ENCODE measurements around the gene PATJ. TPM values are rescaled to one million over a fixed set of nuclear protein-coding genes. Genes with fewer than 3 reads are reported as not detected.

The PATJ gene
- total and polyA plus RNA-seq, 2 of the 13 experiments (the other 11 are each of a cell fraction or from before 2014, with no cell fraction given): 6.2 to 16.8 TPM

DNA sequence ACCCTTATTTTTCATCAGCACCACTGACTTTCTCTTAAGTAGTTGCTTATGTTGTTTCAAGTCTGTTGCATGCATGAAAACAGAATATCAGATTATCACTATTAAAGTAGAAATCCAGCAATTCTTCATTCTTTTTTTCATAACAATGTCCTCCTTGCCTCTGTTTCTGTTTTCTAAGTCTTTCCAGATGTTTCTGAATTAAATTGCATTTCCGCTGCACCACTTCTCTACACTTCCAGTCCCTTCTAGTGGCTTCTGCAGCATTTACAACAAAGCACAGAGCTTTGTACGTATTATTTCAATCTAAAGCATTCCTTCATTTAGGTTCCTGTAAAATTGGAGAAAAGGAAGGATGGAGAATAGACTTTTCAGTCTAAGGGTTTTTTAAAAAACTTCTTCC, 42.4 kb downstream of the PATJ start:
- peaks cover 3 to 19% of the 10 kb centered on the region in 2 experiments; a peak in 4 of 5 replicates for H3K36me3 ChIP-seq (replicated peaks in 1 of 2; ENCODE audit: control insufficient read depth in 1 of 2, insufficient read depth in 2 of 2, low read length in 2 of 2)
- FAIRE-seq: no peak
- H3K79me2 ChIP-seq (ENCODE audit: insufficient read depth, low read length): no peaks in the 10 kb centered on the region
- no peak overlapping the region for H3K4me3 ChIP-seq (replicated peaks in 1 of 3; ENCODE audit: insufficient read depth in 1 of 3, low read depth in 2 of 3, low read length in 3 of 3)
- POLR2A ChIA-PET: no interaction called here
- no TSS peak for BruUV-seq (replicated peaks)
- no peak overlapping the region for H3K9ac ChIP-seq (ENCODE audit: insufficient read depth, low read depth, low read length)
- 96% methylated on average over 2 of the region's 2 CpGs for WGBS (ENCODE audit: low lambda C conversion rate)
- in situ Hi-C loops (cut with HindIII; ENCODE audit: extremely low pct_ligation_motif_present, low pct_unique_long_range_greater_than_20kb): no loop called here
- CTCF ChIA-PET (ENCODE audit: low intra/inter-chr PET ratio, low total read pairs): no interaction called here
- ATAC-seq: no peak
- no peaks in the 10 kb centered on the region for H4K20me1 ChIP-seq (ENCODE audit: insufficient read depth, low read length)
- H3K27ac ChIP-seq (ENCODE audit: extremely low read length, insufficient read depth, low read length): no peak overlapping the region
- H3K4me2 ChIP-seq (ENCODE audit: low read depth, low read length): no peak overlapping the region
- H3K9me3 ChIP-seq (ENCODE audit: low read length): no peaks in the 10 kb centered on the region
- TF ChIP-seq ZNF780A (CRISPR knock-in tag; IDR thresholded peaks at IDR 0.05): no peak
- TF ChIP-seq ZFP36 (IDR thresholded peaks at IDR 0.05; ENCODE audit: borderline replicate concordance, low read depth, low read length, partially characterized antibody): no peak
- TF ChIP-seq, protein P1, sequence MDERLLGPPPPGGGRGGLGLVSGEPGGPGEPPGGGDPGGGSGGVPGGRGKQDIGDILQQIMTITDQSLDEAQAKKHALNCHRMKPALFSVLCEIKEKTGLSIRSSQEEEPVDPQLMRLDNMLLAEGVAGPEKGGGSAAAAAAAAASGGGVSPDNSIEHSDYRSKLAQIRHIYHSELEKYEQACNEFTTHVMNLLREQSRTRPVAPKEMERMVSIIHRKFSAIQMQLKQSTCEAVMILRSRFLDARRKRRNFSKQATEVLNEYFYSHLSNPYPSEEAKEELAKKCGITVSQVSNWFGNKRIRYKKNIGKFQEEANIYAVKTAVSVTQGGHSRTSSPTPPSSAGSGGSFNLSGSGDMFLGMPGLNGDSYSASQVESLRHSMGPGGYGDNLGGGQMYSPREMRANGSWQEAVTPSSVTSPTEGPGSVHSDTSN (CRISPR knock-in tag; IDR thresholded peaks at IDR 0.05): no peak
- TF ChIP-seq, protein P2, sequence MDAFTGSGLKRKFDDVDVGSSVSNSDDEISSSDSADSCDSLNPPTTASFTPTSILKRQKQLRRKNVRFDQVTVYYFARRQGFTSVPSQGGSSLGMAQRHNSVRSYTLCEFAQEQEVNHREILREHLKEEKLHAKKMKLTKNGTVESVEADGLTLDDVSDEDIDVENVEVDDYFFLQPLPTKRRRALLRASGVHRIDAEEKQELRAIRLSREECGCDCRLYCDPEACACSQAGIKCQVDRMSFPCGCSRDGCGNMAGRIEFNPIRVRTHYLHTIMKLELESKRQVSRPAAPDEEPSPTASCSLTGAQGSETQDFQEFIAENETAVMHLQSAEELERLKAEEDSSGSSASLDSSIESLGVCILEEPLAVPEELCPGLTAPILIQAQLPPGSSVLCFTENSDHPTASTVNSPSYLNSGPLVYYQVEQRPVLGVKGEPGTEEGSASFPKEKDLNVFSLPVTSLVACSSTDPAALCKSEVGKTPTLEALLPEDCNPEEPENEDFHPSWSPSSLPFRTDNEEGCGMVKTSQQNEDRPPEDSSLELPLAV (CRISPR knock-in tag; conservative IDR thresholded peaks at IDR 0.05; ENCODE audit: low read depth): no peak
- TF ChIP-seq, protein P3, sequence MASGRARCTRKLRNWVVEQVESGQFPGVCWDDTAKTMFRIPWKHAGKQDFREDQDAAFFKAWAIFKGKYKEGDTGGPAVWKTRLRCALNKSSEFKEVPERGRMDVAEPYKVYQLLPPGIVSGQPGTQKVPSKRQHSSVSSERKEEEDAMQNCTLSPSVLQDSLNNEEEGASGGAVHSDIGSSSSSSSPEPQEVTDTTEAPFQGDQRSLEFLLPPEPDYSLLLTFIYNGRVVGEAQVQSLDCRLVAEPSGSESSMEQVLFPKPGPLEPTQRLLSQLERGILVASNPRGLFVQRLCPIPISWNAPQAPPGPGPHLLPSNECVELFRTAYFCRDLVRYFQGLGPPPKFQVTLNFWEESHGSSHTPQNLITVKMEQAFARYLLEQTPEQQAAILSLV (CRISPR knock-in tag; IDR thresholded peaks at IDR 0.05; ENCODE audit: borderline replicate concordance): no peak
- TF ChIP-seq FOXO1 (CRISPR knock-in tag; IDR thresholded peaks at IDR 0.05): no peak
- TF ChIP-seq ATM (IDR thresholded peaks at IDR 0.05; ENCODE audit: borderline replicate concordance): no peak
- TF ChIP-seq, protein P4, sequence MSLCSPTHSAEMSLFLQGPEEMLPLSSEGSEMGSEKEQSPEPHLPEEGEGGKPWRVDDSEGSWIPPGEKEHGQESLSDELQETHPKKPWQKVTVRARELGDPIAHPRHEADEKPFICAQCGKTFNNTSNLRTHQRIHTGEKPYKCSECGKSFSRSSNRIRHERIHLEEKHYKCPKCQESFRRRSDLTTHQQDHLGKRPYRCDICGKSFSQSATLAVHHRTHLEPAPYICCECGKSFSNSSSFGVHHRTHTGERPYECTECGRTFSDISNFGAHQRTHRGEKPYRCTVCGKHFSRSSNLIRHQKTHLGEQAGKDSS (CRISPR knock-in tag; IDR thresholded peaks at IDR 0.05; ENCODE audit: borderline replicate concordance, low read depth): no peak
- TF ChIP-seq NFIB (CRISPR knock-in tag; IDR thresholded peaks at IDR 0.05; ENCODE audit: borderline replicate concordance): no peak
- no peak for TF ChIP-seq ATF1 (CRISPR knock-in tag; IDR thresholded peaks at IDR 0.05)
- no peak for TF ChIP-seq KDM5A (IDR thresholded peaks at IDR 0.05; ENCODE audit: borderline replicate concordance, low read length)
- TF ChIP-seq, protein P5, sequence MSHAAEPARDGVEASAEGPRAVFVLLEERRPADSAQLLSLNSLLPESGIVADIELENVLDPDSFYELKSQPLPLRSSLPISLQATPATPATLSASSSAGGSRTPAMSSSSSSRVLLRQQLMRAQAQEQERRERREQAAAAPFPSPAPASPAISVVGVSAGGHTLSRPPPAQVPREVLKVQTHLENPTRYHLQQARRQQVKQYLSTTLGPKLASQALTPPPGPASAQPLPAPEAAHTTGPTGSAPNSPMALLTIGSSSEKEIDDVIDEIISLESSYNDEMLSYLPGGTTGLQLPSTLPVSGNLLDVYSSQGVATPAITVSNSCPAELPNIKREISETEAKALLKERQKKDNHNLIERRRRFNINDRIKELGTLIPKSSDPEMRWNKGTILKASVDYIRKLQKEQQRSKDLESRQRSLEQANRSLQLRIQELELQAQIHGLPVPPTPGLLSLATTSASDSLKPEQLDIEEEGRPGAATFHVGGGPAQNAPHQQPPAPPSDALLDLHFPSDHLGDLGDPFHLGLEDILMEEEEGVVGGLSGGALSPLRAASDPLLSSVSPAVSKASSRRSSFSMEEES (CRISPR knock-in tag; IDR thresholded peaks at IDR 0.05): no peak
- H2AFZ ChIP-seq (ENCODE audit: low read length): no peak overlapping the region
- intact Hi-C loops (cut with micrococcal nuclease; ENCODE audit: unreplicated experiment): no loop called here
- H3K4me1 ChIP-seq (ENCODE audit: insufficient read depth, low read length): no peaks in the 10 kb centered on the region
- no peak for DNase-seq (ENCODE audit: low spot score)
- H3K27me3 ChIP-seq (ENCODE audit: control insufficient read depth in 1 of 2, insufficient read depth in 2 of 2, low read length in 2 of 2): no peaks in the 10 kb centered on the region
